Nephron progenitor cell (in vitro differentiated cells): ENCODE results near the gene RHEB.

Experiments used
- DNase-seq: peaks from one replicate; pipeline ENCODE4 v3.0.0; 2021
- H3K27ac Mint-ChIP-seq: 2 replicates; pipeline ENCODE4 v1.8.0; 2021; ENCODE audit warnings: mild to moderate bottlenecking, moderate library complexity, mixed read lengths
- H3K27me3 Mint-ChIP-seq: 2 replicates; pipeline ENCODE4 v1.8.0; 2021; ENCODE audit warnings: mild to moderate bottlenecking, low read depth, mixed read lengths; ENCODE audit not compliant: poor library complexity
- H3K36me3 Mint-ChIP-seq: 2 replicates; pipeline ENCODE4 v1.8.0; 2021; ENCODE audit warnings: low read depth, mixed read lengths
- H3K4me1 Mint-ChIP-seq: 2 replicates; pipeline ENCODE4 v1.8.0; 2021; ENCODE audit warnings: mixed read lengths
- H3K4me3 Mint-ChIP-seq: 2 replicates; pipeline ENCODE4 v1.8.0; 2021; ENCODE audit warnings: mild to moderate bottlenecking, moderate library complexity, mixed read lengths
- H3K9me3 Mint-ChIP-seq: 2 replicates; pipeline ENCODE4 v1.8.0; 2021; ENCODE audit warnings: mild to moderate bottlenecking, moderate library complexity, mixed read lengths
- TF ChIP-seq, protein P1 (sequence below): fragments of 200-600 bp; sonication (generic); IDR thresholded peaks from 2 replicates; pipeline ENCODE4 v1.5.0; 2021; ENCODE audit warnings: antibody characterized with exemption

RHEB gene

DNA sequence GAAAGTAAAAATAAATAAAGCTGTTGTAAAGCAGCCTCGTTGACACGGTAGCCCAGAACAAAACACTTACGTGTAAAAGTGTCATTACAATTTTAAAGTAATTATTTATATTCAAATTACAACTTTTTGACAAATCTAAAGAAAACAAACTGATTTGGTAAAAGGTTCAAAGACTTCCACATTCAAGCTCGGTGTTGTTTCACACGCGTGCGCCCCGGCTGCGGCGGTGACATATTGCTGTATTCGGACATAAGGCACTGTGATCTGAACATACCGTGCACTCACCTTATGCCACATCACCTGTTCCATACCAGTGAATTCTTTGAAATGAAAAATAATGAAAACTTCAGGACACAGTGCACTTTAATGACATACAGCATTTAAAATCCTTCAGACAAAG lies 36.9 kb upstream of the RHEB start:
- no peak overlapping the region for H3K27ac Mint-ChIP-seq
- H3K9me3 Mint-ChIP-seq, result no peaks in the 10 kb centered on the region
- H3K4me3 Mint-ChIP-seq, result no peak overlapping the region

DNA sequence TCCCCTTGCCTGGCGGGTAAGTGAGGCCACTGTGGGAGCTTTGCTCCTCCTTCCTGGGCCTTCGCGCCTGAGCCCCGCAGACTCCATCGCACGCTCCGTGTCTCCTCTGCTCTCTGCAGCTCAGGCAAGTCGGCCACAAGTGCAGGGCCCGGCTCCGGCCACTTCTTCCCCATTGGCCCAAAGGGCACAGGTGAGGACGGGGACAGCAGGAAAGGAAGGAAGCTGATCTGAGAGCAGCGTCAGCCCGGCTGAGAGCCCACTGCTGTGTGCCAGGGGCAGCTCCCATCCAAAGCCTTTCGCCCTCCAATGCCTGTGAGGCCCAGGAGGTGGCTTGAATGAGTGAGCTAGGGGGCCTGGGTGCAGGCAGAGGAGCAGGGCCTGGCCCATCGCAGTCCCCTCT lies 33.7 kb upstream of the RHEB start:
- Mint-ChIP-seq H3K27me3 (no peaks in the 10 kb centered on the region), H3K4me1 (peaks cover 36% of the 10 kb centered on the region), H3K9me3 (no peaks in the 10 kb centered on the region), H3K27ac (no peak overlapping the region), H3K4me3 (no peak overlapping the region), H3K36me3 (no peaks in the 10 kb centered on the region)
- TF ChIP-seq, protein P1, sequence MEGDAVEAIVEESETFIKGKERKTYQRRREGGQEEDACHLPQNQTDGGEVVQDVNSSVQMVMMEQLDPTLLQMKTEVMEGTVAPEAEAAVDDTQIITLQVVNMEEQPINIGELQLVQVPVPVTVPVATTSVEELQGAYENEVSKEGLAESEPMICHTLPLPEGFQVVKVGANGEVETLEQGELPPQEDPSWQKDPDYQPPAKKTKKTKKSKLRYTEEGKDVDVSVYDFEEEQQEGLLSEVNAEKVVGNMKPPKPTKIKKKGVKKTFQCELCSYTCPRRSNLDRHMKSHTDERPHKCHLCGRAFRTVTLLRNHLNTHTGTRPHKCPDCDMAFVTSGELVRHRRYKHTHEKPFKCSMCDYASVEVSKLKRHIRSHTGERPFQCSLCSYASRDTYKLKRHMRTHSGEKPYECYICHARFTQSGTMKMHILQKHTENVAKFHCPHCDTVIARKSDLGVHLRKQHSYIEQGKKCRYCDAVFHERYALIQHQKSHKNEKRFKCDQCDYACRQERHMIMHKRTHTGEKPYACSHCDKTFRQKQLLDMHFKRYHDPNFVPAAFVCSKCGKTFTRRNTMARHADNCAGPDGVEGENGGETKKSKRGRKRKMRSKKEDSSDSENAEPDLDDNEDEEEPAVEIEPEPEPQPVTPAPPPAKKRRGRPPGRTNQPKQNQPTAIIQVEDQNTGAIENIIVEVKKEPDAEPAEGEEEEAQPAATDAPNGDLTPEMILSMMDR, result no peak
- no peak for DNase-seq

More for the DNA sequence above, 36.9 kb upstream of the RHEB start:
- no peak for DNase-seq
- TF ChIP-seq, protein P1, result no peak
- H3K36me3 Mint-ChIP-seq, result peaks cover 9% of the 10 kb centered on the region
- peaks cover 22% of the 10 kb centered on the region for H3K4me1 Mint-ChIP-seq
- no peaks in the 10 kb centered on the region for H3K27me3 Mint-ChIP-seq

DNA sequence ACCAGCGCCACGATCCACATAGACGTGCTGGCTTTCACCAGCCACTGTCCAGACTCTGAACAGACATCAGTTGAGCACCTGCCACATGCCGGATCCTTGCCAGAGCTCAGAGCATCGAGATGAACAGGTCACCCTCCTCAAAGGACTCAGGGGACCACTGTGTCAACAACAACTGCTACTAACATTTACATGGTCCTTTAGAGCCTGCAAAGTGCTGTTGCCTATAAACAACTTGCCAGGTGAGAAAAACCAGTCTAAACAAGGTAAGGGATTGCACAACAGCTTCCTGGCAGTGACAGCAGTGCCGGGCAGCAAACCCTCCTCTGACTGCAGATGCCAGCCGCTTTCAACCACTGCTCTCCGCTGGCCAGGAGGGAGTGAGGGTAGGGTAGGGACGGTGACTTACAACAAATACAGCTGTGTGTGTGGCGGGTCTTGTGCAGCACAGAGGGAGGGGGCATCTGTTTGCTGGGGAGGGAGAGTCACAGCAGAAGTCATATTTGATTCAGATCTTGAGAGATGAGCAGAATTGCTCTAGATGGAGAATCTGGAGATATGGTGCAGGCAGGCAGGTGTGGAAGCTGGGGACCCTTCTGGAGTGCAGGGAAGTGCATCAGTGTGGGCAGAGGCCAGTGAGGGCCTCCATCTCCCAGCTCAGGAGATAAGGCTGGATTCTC lies 32.8 kb upstream of the RHEB start:
- Mint-ChIP-seq H3K36me3 (no peaks in the 10 kb centered on the region), H3K27ac (peak overlapping the region; percentile 4)

DNA sequence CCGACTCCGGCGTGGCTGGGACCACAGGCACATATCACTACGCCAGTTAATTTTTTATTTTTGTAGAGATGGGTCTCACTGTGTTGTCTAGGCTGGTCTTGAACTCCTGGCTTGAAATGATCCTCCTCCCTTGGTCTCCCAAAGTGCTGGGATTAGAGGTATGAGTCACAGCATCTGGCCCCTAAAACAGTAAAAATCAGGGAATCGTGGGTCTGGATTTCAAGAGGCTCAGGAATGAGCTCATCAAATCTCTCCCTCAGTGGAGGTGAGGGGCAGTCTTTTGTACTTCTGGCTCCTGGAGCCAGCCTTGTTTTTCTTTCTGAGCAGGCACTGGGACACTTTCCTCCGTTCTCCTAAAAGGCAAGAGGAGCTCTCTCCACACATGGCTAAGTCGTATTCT lies 32.1 kb upstream of the RHEB start:
- Mint-ChIP-seq H3K36me3 (no peaks in the 10 kb centered on the region), H3K27ac (peak overlapping the region; percentile 24), H3K9me3 (no peaks in the 10 kb centered on the region), H3K27me3 (peaks cover 8% of the 10 kb centered on the region), H3K4me3 (no peak overlapping the region), H3K4me1 (peaks cover 36% of the 10 kb centered on the region)
- TF ChIP-seq, protein P1, result no peak
- DNase-seq, result no peak

More for the DNA sequence above, 32.8 kb upstream of the RHEB start:
- Mint-ChIP-seq H3K9me3 (no peaks in the 10 kb centered on the region), H3K4me1 (peaks cover 36% of the 10 kb centered on the region), H3K27me3 (peaks cover 8% of the 10 kb centered on the region), H3K4me3 (no peak overlapping the region)
- no peak for DNase-seq
- TF ChIP-seq, protein P1, result no peak

DNA sequence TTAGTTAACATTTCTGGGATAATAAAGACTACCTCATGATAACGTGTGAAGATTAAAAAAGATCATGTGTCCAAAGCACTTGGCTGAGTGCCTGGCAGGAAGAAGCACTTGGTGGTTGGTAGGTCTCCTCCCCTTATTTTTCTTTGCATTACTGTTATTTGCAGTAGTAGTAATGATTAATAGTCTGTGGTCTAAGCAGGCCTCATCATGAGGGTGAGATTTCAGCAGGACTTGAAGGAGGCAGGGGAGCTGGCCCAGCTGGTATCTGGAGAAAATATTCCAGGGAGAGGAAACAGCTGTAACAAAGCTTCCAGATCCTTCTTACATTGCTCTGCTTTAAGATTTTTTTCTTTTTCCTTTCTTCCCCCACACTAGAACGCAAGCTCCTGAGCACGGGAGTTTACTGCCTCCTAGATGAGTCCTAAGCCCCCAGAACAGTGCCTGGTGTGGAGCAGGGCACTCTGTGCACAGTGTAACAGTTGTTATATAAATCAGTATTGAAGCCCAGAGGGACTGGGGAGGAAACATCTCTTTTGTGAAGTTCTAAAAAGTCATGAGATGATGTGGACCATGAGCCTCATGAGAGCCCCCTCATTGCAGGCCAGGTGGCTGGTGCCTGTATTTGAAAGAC lies 31.1 kb upstream of the RHEB start:
- peaks cover 36% of the 10 kb centered on the region for H3K4me1 Mint-ChIP-seq
- TF ChIP-seq, protein P1, result no peak
- peak overlapping the region; percentile 39 for H3K27ac Mint-ChIP-seq
- no peak for DNase-seq
- H3K27me3 Mint-ChIP-seq, result peaks cover 14% of the 10 kb centered on the region
- H3K4me3 Mint-ChIP-seq, result no peak overlapping the region
- H3K36me3 Mint-ChIP-seq, result no peaks in the 10 kb centered on the region
- no peaks in the 10 kb centered on the region for H3K9me3 Mint-ChIP-seq

DNA sequence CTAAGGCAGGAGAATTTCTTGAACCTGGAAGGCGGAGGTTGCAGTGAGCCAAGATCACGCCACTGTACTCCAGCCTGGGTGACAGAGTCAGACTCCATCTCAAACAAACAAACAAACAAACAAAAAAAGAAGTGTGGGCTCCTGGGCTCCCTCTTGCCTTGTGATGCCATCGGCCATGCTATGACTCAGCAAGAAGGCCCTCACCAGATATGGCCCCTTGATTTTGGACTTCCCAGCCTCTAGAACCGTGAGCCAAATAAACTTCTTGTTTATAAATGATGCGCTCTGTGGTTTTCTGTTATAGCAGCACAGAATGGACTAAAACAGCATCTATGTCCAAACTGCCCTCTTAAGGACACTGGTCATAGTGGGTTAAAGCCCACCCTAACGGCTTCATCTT lies 29.9 kb upstream of the RHEB start:
- no peak overlapping the region for H3K27ac Mint-ChIP-seq
- no peak for DNase-seq
- H3K4me3 Mint-ChIP-seq, result no peak overlapping the region
- TF ChIP-seq, protein P1, result no peak
- no peaks in the 10 kb centered on the region for H3K36me3 Mint-ChIP-seq
- H3K4me1 Mint-ChIP-seq, result peaks cover 36% of the 10 kb centered on the region
- no peaks in the 10 kb centered on the region for H3K9me3 Mint-ChIP-seq
- H3K27me3 Mint-ChIP-seq, result peaks cover 23% of the 10 kb centered on the region
